ENCODE results near the gene IL11.

- TF ChIP-seq CTCF (IDR thresholded peaks at IDR 0.05) (no peak), SOX15 (CRISPR knock-in tag; IDR thresholded peaks at IDR 0.05) (no peak)
These were observed 22.7 kb downstream of the IL11 start for GRCh38 chr19:55347442-55348009.

All from WTC11 (cell line).